COLO668 (cell line): ENCODE measurements around the gene MORN1.

ENCODE experiments used
- DNase-seq: peaks from one replicate; lab custom pipeline; 2025; ENCODE audit not compliant: unreplicated experiment; lab: John Stamatoyannopoulos, UW

The MORN1 gene

GRCh38 chr1:2375923-2376260 is 15.5 kb downstream of the MORN1 start:
- no peak for DNase-seq

GRCh38 chr1:2375246-2375922 is 16.0 kb downstream of the MORN1 start:
- DNase-seq: no peak

GRCh38 chr1:2374252-2375155 is 16.9 kb downstream of the MORN1 start:
- DNase-seq: no peak

- DNase-seq: no peak
These were observed 17.7 kb downstream of the MORN1 start for GRCh38 chr1:2373551-2374251.

GRCh38 chr1:2372551-2373490 is 18.5 kb downstream of the MORN1 start:
- DNase-seq: no peak

GRCh38 chr1:2368053-2368744 is 23.2 kb downstream of the MORN1 start:
- no peak for DNase-seq

- no peak for DNase-seq
These were observed 27.4 kb downstream of the MORN1 start for GRCh38 chr1:2363847-2364513.

- no peak for DNase-seq
These were observed 30.6 kb downstream of the MORN1 start for GRCh38 chr1:2360588-2361364.

GRCh38 chr1:2358651-2359640 is 32.4 kb downstream of the MORN1 start:
- no peak for DNase-seq

- no peak for DNase-seq
These were observed 33.3 kb downstream of the MORN1 start for GRCh38 chr1:2358072-2358471.

GRCh38 chr1:2356911-2357845 is 34.2 kb downstream of the MORN1 start:
- DNase-seq: no peak

GRCh38 chr1:2356401-2356800 is 35.0 kb downstream of the MORN1 start:
- no peak for DNase-seq

- DNase-seq: no peak
These were observed 35.7 kb downstream of the MORN1 start for GRCh38 chr1:2355373-2356261.

GRCh38 chr1:2354511-2355372 is 36.6 kb downstream of the MORN1 start:
- DNase-seq: no peak
